GM21825 (cell line): ENCODE measurements around the gene LARP1.
A peak's percentile ranks its signal among the peaks of the same experiment; 100 is the strongest.
"Not testable (repeated sequence)": the region's sequence is repeated elsewhere in the genome, so short reads cannot be mapped to it uniquely, and the experiment has no call there.

Experiments
- ATAC-seq: cut with Tn5 transposase; IDR thresholded peaks from one replicate; pipeline ENCODE4 v1.9.1; 2021; ENCODE audit warnings: mild to moderate bottlenecking, moderate library complexity; ENCODE audit not compliant: unreplicated experiment

LARP1 gene

DNA sequence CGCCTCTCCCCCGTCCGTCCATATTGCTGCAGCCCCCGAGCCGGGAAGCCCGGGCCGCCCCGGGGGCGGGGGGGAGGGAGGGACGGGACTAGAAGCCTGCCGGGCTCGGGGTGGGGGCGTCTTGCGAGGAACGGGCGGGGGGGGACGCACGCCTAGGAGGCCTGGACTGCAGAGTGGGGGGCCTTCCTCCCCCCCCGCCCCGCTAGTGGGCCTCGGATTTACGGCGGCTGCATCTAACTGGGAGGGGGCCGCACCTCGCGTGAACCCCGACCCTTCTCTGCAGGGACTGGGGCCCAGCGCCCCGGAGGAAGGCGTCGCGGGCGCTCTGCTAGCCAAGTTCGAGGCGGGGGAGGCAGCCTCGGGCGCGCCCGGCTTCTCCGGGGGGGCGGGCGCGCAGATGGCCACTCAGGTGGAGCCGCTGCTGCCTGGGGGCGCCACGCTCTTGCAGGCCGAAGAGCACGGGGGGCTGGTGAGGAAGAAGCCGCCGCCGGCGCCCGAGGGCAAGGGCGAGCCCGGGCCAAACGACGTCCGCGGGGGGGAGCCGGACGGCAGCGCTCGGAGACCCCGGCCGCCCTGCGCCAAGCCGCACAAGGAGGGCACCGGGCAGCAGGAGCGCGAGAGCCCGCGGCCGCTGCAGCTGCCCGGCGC lies at the start of gene LARP1:
Gene LARP1 (plus strand): TSS at position 17 of the 648 bp plus-strand sequence. CDS start 381 bp downstream, at position 398.
- ATAC-seq: peak; percentile 4

DNA sequence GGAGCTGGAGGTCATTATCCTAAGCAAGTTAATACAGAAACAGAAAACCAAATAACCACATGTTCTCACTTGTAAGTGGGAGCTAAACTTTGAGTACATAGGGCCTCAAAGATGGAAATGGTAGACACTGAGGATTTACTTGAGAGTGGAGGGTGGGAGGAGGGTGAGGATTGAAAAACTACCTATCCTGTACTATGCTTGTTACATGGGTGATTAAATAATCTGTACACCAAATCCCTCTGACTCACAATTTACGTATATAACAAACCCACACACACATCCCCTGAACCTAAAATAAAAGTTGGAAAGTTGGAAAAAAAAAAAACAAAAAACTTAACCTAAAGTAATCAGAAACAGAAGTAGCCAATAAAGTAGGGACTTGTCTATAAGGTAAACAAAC lies 48.8 kb upstream of the LARP1 start:
- ATAC-seq: no peak

- no peak for ATAC-seq
These were observed 47.5 kb upstream of the LARP1 start for GRCh38 chr5:154707641-154708040.

DNA sequence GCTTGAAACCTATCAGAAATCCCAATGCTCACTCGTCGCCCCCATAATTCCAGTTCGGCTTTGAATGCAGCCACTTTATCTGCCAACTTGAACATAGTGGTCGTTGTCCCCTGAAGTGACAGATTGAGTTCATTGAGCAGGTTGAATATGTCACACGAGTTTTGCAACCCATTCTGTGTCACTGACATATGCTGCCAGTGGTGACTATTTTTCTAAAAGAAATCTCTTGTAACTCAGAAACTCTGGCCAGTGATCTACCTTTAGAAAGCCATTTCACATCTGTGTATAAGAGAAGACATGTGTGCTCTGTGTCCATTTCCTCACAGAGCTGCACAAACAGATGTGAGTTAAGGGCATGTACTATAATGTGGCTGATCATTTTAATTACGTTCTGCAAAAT lies 47.0 kb upstream of the LARP1 start:
- ATAC-seq: no peak

- ATAC-seq: no peak
These were observed 46.3 kb upstream of the LARP1 start for GRCh38 chr5:154708846-154709245.

DNA sequence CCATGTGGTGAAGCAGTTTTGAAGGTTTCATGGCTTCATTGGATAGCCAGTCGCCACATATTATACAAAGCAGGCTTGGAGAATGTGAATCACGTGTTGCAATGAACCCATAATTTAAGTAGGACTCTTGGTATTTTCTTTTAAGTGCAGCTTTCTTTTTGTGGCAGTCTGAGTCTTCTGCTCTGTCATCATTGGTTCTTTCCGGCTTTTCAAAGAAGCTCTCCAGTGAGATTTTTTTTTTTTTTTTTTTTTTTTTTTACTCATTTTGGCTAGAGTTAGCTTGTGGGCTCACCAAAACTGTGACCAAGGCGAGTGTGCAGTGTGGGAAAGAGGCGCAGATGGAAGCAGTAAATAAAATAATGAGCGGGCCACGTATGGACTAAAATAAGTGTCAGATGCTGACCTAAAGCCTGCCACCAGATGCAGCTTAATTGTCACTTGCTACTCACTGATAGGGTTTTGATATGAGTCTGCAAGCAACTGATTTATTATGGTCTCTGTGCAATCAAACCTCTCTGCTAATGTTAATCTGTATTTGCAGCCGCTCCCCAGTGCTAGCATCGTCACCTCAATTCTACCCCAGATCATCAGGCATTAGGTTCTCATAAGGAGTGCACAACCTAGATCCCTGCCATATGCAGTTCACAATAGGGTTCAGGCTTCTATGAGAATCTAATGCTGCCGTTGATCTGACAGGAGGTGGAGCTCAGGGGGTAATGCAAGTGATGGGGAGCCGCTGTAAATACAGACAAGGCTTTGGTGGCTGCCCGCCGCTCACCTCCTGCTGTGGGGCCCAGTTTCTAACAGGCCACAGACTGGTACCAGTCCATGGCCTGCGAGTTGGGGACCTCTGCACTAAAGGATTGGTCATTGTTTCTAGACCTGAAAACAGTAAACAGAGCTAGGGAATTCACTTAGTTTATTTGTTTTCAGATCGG lies 45.5 kb upstream of the LARP1 start:
- no peak for ATAC-seq

GRCh38 chr5:154712518-154713437 lies 42.4 kb upstream of the LARP1 start:
- ATAC-seq: no peak

- no peak for ATAC-seq
These were observed 41.5 kb upstream of the LARP1 start for GRCh38 chr5:154713615-154714125.

GRCh38 chr5:154714266-154714986 lies 40.8 kb upstream of the LARP1 start:
- ATAC-seq: peak; percentile 65

DNA sequence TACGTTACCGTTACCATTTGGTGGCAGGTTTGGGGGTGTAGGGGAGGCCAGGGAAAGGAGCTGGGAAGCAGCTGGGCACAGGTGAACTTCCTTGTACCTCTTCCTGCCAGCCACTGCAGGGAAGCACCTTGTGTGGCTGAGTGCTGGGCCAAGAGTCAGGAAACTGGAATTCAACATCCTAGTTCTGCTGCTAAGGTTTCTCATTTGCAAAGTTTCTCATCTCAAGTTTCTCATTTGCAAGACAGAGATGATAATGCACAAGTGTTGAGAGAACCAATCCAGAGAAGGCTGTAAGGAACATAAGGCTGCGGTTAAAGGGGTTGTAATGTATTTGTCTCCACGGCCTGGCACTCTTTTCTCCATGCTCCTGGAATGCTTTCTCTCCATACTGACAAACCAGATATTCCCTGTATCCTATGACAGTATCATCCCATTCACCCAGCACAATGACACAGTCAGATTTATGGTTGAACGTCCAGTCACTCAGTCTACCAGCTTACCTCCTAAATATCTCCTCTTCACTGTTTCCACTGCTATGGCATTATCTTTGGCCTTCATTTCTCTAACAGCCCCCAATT lies 33.6 kb upstream of the LARP1 start:
- no peak for ATAC-seq

DNA sequence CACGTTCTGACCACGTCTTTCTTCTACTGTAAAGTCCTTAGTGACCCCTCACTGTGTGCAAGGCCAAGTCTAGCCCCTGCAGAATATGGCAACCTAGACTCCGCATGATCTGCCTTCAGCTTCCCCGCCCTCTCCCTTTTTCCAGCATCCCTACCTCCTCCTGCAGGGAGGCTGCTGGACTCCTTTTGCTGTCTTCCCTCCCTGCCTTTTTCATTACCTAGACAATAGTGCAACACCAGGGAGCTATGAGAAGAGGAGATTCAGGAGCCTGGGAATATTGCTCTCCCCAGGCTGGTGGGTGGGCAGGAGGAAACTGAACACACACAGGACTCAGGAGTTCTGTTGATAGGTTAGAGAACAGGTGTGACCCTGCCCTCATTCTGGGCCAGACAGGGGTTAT lies 33.1 kb upstream of the LARP1 start:
- ATAC-seq: no peak

DNA sequence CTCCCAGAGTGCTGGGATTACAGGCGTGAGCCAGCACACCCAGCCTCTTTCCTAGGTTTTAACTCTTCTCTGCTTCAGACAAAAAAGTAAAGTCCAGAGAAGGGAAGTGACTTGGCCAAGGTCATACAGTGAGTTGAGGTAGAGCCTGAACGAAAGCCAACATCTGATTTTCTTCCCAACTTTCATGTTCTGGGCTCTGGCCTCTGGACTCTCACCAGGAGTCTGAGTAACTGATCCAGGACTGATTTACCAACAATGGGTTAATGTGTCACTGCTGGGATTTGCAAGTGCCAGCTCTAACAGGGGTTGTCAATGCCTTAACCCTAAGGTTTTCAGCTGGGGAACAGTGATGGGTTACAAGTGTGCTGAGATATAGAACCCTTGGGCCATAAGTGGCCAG lies 32.2 kb upstream of the LARP1 start:
- ATAC-seq: no peak

DNA sequence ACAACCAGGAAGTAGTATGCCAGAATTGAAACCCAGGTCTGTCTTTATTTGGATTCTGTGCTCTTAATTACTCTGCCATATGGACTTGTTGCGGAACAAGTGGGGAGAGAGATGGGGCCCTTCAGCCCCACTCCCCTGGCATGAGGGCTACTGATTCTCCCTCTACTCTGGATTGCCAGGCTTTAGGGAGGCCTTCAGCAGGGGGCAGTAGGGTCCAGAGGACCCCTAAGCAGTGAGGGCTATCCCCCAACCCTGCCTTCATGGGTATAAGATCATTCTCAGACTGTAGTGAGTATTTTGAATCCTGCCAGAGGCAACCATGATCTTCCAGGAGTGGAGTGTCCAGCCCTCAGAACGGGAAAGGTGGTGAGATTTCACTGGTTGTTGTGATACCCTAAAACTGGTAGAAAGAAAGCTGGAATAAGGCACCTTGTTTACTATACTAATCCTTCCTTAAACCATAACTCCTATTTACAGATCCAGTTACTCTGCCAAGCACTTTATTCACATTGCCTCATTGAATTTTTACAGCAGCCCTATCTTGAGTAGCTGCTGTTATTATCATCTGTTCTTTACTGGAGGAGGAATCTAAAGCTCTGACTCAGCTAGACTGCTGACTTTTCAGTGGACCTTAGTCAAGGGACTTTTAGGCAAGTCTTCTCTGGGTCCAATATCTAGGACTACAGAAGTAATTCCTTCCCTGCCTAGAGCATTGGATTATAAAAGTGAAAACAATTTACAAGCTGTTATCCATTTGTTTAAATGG lies 31.3 kb upstream of the LARP1 start:
- ATAC-seq: no peak

DNA sequence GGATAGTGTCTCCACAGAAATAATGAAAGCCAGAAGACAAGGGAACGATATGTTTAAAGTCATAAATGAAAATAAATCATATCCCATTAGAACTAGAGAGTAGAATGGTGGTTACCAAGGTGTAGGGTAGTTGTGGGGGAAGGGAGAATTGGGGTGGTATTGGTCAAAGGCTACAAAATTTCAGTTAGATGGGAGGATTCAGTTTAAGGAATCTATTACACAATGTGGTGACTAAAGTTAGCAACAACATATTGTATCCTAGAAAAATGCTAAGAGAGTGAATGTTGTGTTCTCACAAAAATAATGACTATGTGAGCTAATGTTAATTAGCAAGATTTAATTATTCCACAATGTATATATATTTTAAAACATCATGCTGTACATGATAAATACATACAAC lies 27.8 kb upstream of the LARP1 start:
- ATAC-seq: no peak

GRCh38 chr5:154728939-154729588 lies 26.1 kb upstream of the LARP1 start:
- ATAC-seq: no peak

DNA sequence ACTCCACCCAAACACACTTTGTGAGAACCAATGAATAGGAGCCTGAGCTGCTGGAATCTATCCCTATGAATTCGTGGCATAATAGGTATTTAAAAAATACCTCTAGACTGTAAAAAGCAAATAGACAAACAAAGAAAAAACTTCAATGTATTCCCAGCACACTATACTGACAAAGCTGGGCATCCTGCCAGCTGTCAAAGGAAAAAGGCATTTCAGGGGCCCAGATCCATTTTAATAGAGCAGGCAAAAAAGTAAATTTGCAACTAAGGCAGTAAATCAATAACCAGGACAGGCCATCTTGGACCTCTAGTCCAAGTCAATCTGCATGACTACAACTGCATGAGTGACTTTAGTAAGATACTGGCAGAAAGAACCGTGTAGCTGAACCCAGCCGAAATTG lies 25.6 kb upstream of the LARP1 start:
- ATAC-seq: no peak

DNA sequence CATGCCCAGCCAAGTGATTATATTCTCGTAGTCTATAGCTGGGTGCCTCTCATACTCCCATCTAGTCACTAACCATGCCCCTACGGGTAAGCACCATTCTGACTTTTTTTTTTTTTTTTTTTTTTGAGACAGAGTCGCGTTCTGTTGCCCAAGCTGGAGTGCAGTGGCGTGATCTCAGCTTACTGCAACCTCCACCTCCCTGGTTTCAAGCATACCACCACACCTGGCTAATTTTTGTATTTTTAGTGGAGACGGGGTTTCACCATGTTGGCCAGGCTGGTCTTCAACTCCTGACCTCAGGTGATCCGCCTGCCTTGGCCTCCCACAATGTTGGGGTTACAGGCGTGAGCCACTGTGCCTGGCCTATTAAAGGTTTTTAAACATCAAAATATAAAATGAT lies 24.4 kb upstream of the LARP1 start:
- ATAC-seq: not testable (repeated sequence)

DNA sequence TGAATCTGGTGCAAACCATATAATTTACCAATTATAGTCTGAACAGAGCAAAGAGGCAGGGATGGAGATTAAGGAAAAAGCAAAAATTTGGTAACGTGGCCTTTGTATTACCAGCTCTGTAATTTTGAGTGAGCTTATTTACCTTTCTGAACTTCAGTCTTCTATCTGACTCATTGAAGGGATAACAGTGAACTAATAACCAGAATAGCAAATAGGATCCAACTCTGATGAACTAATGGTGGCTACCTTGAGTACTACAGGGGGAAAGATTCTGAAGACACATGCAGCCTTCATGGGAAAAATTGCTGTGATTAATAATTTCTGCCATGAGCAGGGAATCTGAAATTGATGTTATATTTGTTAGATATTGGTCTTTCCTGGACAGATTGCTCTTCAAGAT lies 23.0 kb upstream of the LARP1 start:
- no peak for ATAC-seq
